ENCODE results near the gene GHRHR.

DNA sequence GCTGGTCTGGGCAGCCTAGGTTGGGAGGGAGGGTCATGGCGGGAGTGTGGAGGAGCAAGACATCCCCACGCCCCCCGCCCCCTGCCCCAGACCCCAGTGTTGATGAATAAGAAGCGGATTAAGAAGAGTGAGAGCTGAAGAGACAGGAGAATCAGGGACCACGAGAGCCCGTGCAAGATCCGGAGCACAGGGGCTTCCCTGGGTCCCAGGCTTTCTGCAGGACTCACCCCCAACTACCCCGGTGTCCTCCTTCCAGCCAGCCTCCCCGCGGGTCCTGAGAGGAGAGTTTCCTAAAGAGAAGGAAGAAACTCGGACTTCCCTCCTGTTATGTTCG, 20.1 kb downstream of the GHRHR start:
- TF ChIP-seq, protein P1, sequence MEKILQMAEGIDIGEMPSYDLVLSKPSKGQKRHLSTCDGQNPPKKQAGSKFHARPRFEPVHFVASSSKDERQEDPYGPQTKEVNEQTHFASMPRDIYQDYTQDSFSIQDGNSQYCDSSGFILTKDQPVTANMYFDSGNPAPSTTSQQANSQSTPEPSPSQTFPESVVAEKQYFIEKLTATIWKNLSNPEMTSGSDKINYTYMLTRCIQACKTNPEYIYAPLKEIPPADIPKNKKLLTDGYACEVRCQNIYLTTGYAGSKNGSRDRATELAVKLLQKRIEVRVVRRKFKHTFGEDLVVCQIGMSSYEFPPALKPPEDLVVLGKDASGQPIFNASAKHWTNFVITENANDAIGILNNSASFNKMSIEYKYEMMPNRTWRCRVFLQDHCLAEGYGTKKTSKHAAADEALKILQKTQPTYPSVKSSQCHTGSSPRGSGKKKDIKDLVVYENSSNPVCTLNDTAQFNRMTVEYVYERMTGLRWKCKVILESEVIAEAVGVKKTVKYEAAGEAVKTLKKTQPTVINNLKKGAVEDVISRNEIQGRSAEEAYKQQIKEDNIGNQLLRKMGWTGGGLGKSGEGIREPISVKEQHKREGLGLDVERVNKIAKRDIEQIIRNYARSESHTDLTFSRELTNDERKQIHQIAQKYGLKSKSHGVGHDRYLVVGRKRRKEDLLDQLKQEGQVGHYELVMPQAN (IDR thresholded peaks at IDR 0.05; ENCODE audit: borderline replicate concordance), result no peak
- TF ChIP-seq, protein P2, sequence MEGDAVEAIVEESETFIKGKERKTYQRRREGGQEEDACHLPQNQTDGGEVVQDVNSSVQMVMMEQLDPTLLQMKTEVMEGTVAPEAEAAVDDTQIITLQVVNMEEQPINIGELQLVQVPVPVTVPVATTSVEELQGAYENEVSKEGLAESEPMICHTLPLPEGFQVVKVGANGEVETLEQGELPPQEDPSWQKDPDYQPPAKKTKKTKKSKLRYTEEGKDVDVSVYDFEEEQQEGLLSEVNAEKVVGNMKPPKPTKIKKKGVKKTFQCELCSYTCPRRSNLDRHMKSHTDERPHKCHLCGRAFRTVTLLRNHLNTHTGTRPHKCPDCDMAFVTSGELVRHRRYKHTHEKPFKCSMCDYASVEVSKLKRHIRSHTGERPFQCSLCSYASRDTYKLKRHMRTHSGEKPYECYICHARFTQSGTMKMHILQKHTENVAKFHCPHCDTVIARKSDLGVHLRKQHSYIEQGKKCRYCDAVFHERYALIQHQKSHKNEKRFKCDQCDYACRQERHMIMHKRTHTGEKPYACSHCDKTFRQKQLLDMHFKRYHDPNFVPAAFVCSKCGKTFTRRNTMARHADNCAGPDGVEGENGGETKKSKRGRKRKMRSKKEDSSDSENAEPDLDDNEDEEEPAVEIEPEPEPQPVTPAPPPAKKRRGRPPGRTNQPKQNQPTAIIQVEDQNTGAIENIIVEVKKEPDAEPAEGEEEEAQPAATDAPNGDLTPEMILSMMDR (IDR thresholded peaks at IDR 0.05 in 2 of 3, conservative IDR thresholded peaks at IDR 0.05 in 1 of 3; ENCODE audit: insufficient read depth in 2 of 3, low read depth in 1 of 3, low read length in 3 of 3), result no peak
- TF ChIP-seq SIN3A (IDR thresholded peaks at IDR 0.05; ENCODE audit: borderline replicate concordance in 2 of 2, control insufficient read depth in 1 of 2, low read depth in 2 of 2, low read length in 2 of 2), result no peak
- TF ChIP-seq MXI1 (IDR thresholded peaks at IDR 0.05; ENCODE audit: low read depth, low read length), result no peak
- TF ChIP-seq TAL1 (IDR thresholded peaks at IDR 0.05), result no peak
- no peak for TF ChIP-seq SRSF3 (IDR thresholded peaks at IDR 0.05; ENCODE audit: insufficient read depth, low read length)
- TF ChIP-seq RCOR1 (IDR thresholded peaks at IDR 0.05; ENCODE audit: borderline replicate concordance in 1 of 2, low read depth in 2 of 2, low read length in 2 of 2), result no peak
- TF ChIP-seq, protein P3, sequence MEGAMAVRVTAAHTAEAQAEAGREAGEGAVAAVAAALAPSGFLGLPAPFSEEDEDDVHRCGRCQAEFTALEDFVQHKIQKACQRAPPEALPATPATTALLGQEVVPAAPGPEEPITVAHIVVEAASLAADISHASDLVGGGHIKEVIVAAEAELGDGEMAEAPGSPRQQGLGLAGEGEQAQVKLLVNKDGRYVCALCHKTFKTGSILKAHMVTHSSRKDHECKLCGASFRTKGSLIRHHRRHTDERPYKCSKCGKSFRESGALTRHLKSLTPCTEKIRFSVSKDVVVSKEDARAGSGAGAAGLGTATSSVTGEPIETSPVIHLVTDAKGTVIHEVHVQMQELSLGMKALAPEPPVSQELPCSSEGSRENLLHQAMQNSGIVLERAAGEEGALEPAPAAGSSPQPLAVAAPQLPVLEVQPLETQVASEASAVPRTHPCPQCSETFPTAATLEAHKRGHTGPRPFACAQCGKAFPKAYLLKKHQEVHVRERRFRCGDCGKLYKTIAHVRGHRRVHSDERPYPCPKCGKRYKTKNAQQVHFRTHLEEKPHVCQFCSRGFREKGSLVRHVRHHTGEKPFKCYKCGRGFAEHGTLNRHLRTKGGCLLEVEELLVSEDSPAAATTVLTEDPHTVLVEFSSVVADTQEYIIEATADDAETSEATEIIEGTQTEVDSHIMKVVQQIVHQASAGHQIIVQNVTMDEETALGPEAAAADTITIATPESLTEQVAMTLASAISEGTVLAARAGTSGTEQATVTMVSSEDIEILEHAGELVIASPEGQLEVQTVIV (CRISPR knock-in tag; IDR thresholded peaks at IDR 0.05; ENCODE audit: borderline replicate concordance), result no peak
- TF ChIP-seq ARHGAP35 (IDR thresholded peaks at IDR 0.05; ENCODE audit: partially characterized antibody), result no peak
- TF ChIP-seq EZH2 (IDR thresholded peaks at IDR 0.05; ENCODE audit: borderline replicate concordance, low read depth, low read length), result no peak
- no peak for TF ChIP-seq ZNF121 (CRISPR knock-in tag; conservative IDR thresholded peaks at IDR 0.05)
- TF ChIP-seq PHF21A (IDR thresholded peaks at IDR 0.05; ENCODE audit: borderline replicate concordance, low read depth), result no peak
- TF ChIP-seq SP1 (CRISPR knock-in tag; IDR thresholded peaks at IDR 0.05), result no peak
- TF ChIP-seq RFX7 (CRISPR knock-in tag; IDR thresholded peaks at IDR 0.05), result no peak

Data from K562 (cell line).